Parathyroid adenoma (tissue), 2 donors: ENCODE measurements around the gene DNAJC16.
"Not testable (repeated sequence)": the region's sequence is repeated elsewhere in the genome, so short reads cannot be mapped to it uniquely, and the experiment has no call there.

ENCODE experiments used
- H2AFZ ChIP-seq: fragments of 300-600 bp; sonication (generic); one replicate; pipeline ENCODE4 v1.7.0; 2017; ENCODE audit warnings: antibody characterized with exemption, mild to moderate bottlenecking
- H3K27ac ChIP-seq: fragments of 300-600 bp; sonication (generic); one replicate; pipeline ENCODE4 v1.7.0; 2017
- H3K27me3 ChIP-seq: fragments of 300-600 bp; sonication (generic); one replicate; pipeline ENCODE4 v1.7.0; 2017; ENCODE audit warnings: low read length; ENCODE audit not compliant: control insufficient read depth, insufficient read depth
- H3K36me3 ChIP-seq: fragments of 300-600 bp; sonication (generic); one replicate; pipeline ENCODE4 v1.7.0; 2017; ENCODE audit warnings: low read length; ENCODE audit not compliant: control insufficient read depth, insufficient read depth
- H3K4me1 ChIP-seq: fragments of 300-600 bp; sonication (generic); one replicate; pipeline ENCODE4 v1.7.0; 2017; ENCODE audit warnings: control low read depth
- H3K4me2 ChIP-seq: fragments of 300-600 bp; sonication (generic); one replicate; pipeline ENCODE4 v1.7.0; 2017; ENCODE audit warnings: low read length
- H3K4me3 ChIP-seq: fragments of 300-600 bp; sonication (generic); one replicate; pipeline ENCODE4 v1.7.0; 2017; ENCODE audit warnings: low read depth, low read length
- H3K79me2 ChIP-seq: fragments of 300-600 bp; sonication (generic); one replicate; pipeline ENCODE4 v1.7.0; 2017; ENCODE audit warnings: control low read depth
- H3K9ac ChIP-seq: fragments of 300-600 bp; sonication (generic); one replicate; pipeline ENCODE4 v1.7.0; 2017; ENCODE audit warnings: mild to moderate bottlenecking
- H3K9me3 ChIP-seq: fragments of 300-600 bp; sonication (generic); one replicate; pipeline ENCODE4 v1.7.0; 2017; ENCODE audit warnings: low read length; ENCODE audit not compliant: control insufficient read depth
- CTCF ChIP-seq: fragments of 300-600 bp; sonication (generic); IDR thresholded peaks from one replicate; pipeline ENCODE4 v1.7.0; 2017; ENCODE audit warnings: antibody characterized with exemption, mild to moderate bottlenecking
- donor health status: primary hyperparathyroidism.

Gene DNAJC16

GRCh38 chr1:15526490-15527339, at the start of gene DNAJC16:
DNAJC16 (plus strand) TSS chr1:15526848; CDS start chr1:15529106, 2,258 bp downstream.
- Histone ChIP-seq H3K9ac (peak within 1 kb of the TSS; percentile 72), H3K4me3 (peak within 1 kb of the TSS; percentile 92), H3K79me2 (peaks cover 8% of the 10 kb centered on the region), H3K9me3 (no peaks in the 10 kb centered on the region), H3K4me2 (peak within 1 kb of the TSS; percentile 95), H3K27ac (peak within 1 kb of the TSS; percentile 87), H3K36me3 (no peaks in the 10 kb centered on the region), H3K27me3 (no peaks in the 10 kb centered on the region), H2AFZ (peak within 1 kb of the TSS; percentile 90), H3K4me1 (peaks cover 3% of the 10 kb centered on the region)
- no peak for TF ChIP-seq CTCF

GRCh38 chr1:15476927-15477326, 49.7 kb upstream of the DNAJC16 start:
- H3K9me3 ChIP-seq: no peaks in the 10 kb centered on the region
- H2AFZ ChIP-seq: no peak overlapping the region
- no peak overlapping the region for H3K27ac ChIP-seq
- H3K79me2 ChIP-seq: no peaks in the 10 kb centered on the region
- H3K4me1 ChIP-seq: no peaks in the 10 kb centered on the region
- no peak overlapping the region for H3K4me2 ChIP-seq
- H3K9ac ChIP-seq: no peak overlapping the region
- no peaks in the 10 kb centered on the region for H3K27me3 ChIP-seq
- no peak overlapping the region for H3K4me3 ChIP-seq
- H3K36me3 ChIP-seq: no peaks in the 10 kb centered on the region
- no peak for TF ChIP-seq CTCF

- Histone ChIP-seq H2AFZ (no peak overlapping the region), H3K36me3 (no peaks in the 10 kb centered on the region), H3K4me3 (no peak overlapping the region), H3K27me3 (no peaks in the 10 kb centered on the region), H3K4me1 (no peaks in the 10 kb centered on the region), H3K27ac (no peak overlapping the region), H3K9ac (no peak overlapping the region), H3K4me2 (no peak overlapping the region), H3K9me3 (no peaks in the 10 kb centered on the region), H3K79me2 (no peaks in the 10 kb centered on the region)
- no peak for TF ChIP-seq CTCF
Measured at GRCh38 chr1:15477646-15478212, 48.9 kb upstream of the DNAJC16 start.

GRCh38 chr1:15479654-15480347, 46.8 kb upstream of the DNAJC16 start:
- no peak overlapping the region for H3K4me3 ChIP-seq
- no peak overlapping the region for H3K9ac ChIP-seq
- no peaks in the 10 kb centered on the region for H3K36me3 ChIP-seq
- H3K4me2 ChIP-seq: no peak overlapping the region
- H2AFZ ChIP-seq: no peak overlapping the region
- no peak overlapping the region for H3K27ac ChIP-seq
- no peaks in the 10 kb centered on the region for H3K79me2 ChIP-seq
- no peaks in the 10 kb centered on the region for H3K4me1 ChIP-seq
- no peaks in the 10 kb centered on the region for H3K9me3 ChIP-seq
- H3K27me3 ChIP-seq: no peaks in the 10 kb centered on the region
- TF ChIP-seq CTCF: no peak

GRCh38 chr1:15482455-15482854, 44.2 kb upstream of the DNAJC16 start:
- not testable (repeated sequence) for H3K36me3 ChIP-seq, H3K9ac ChIP-seq, H3K79me2 ChIP-seq, H3K4me2 ChIP-seq, H3K9me3 ChIP-seq, H3K27ac ChIP-seq, H3K4me3 ChIP-seq, H2AFZ ChIP-seq, H3K27me3 ChIP-seq, H3K4me1 ChIP-seq

GRCh38 chr1:15482983-15483543, 43.6 kb upstream of the DNAJC16 start:
- H3K4me1 ChIP-seq, H2AFZ ChIP-seq, H3K4me2 ChIP-seq, H3K36me3 ChIP-seq, H3K27me3 ChIP-seq, H3K27ac ChIP-seq, H3K79me2 ChIP-seq, H3K9me3 ChIP-seq, H3K9ac ChIP-seq, H3K4me3 ChIP-seq: not testable (repeated sequence)
